IMR-90 (cell line): ENCODE measurements around the gene DCTN1.
A peak's percentile ranks its signal among the peaks of the same experiment; 100 is the strongest.

Source experiments
- CEBPB ChIP-seq: IDR thresholded peaks from 2 replicates; pipeline ENCODE4 v1.6.1; 2012; ENCODE audit warnings: low read depth, low read length, improper control_type of control experiment
- CTCF ChIP-seq: conservative IDR thresholded peaks from 2 replicates; pipeline ENCODE4 v1.5.1; 2012; ENCODE audit warnings: mild to moderate bottlenecking, low read depth, low read length, improper control_type of control experiment
- MAFK ChIP-seq: IDR thresholded peaks from 2 replicates; pipeline ENCODE4 v1.6.1; 2012; ENCODE audit warnings: low read depth, low read length, improper control_type of control experiment
- MAZ ChIP-seq: IDR thresholded peaks from 2 replicates; pipeline ENCODE4 v1.6.1; 2012; ENCODE audit warnings: low read depth, mild to moderate bottlenecking, low read length, improper control_type of control experiment, moderate library complexity, borderline replicate concordance
- MXI1 ChIP-seq: IDR thresholded peaks from 2 replicates; pipeline ENCODE4 v1.6.1; 2012; ENCODE audit warnings: low read depth, mild to moderate bottlenecking, low read length, moderate library complexity, borderline replicate concordance
- POLR2A ChIP-seq: IDR thresholded peaks from 2 replicates; pipeline ENCODE4 v1.6.1; 2012; ENCODE audit warnings: mild to moderate bottlenecking, low read depth, low read length
- USF2 ChIP-seq: fragments of 150-350 bp; IDR thresholded peaks from 2 replicates; pipeline ENCODE4 v1.6.1; 2017; ENCODE audit warnings: mild to moderate bottlenecking, antibody characterized with exemption, low read length, low read depth

GRCh38 chr2:74416778-74417177 lies 36.7 kb upstream of the DCTN1 start:
- TF ChIP-seq CTCF (peak; percentile 12; the same call in 1 of the 2 replicates), MAZ (no peak), MXI1 (no peak), CEBPB (no peak), MAFK (no peak), POLR2A (no peak), USF2 (no peak)
